GM23338 (cell line): ENCODE results near the gene GNA12. TPM values are rescaled to one million over a fixed set of nuclear protein-coding genes. Genes with fewer than 3 reads are reported as not detected.

Source experiments
- ATAC-seq: fragments of 200-7000 bp; cut with Tn5 transposase; 3 replicates; pipeline ENCODE4 v1.9.1; 2020
- DNase-seq: peaks from one replicate; pipeline ENCODE4 v3.0.0-alpha.2; 2015; ENCODE audit warnings: low spot score
- H2AFZ ChIP-seq: fragments of 200-600 bp; sonication (generic); 2 replicates; pipeline ENCODE4 v1.8.0; 2016; ENCODE audit warnings: antibody characterized with exemption, mild to moderate bottlenecking, moderate library complexity
- H3F3A ChIP-seq: fragments of 200-600 bp; sonication (generic); replicated peaks from 2 replicates; pipeline ENCODE4 v1.8.0; 2017; ENCODE audit warnings: antibody characterized with exemption, mixed run types, low read depth
- H3K27ac ChIP-seq: fragments of 200-600 bp; sonication (generic); 2 replicates; pipeline ENCODE4 v1.6.1; 2016; ENCODE audit warnings: low read depth
- H3K27me3 ChIP-seq: fragments of 200-600 bp; sonication (generic); 2 replicates; pipeline ENCODE4 v1.8.0; 2016; ENCODE audit warnings: mild to moderate bottlenecking, mixed run types, moderate library complexity; ENCODE audit not compliant: insufficient read depth
- H3K36me3 ChIP-seq: fragments of 200-600 bp; sonication (generic); 2 replicates; pipeline ENCODE4 v1.8.0; 2016; ENCODE audit warnings: mild to moderate bottlenecking; ENCODE audit not compliant: insufficient read depth
- H3K4me1 ChIP-seq: fragments of 200-600 bp; sonication (generic); 2 replicates; pipeline ENCODE4 v1.8.0; 2016; ENCODE audit warnings: mild to moderate bottlenecking, moderate library complexity; ENCODE audit not compliant: insufficient read depth
- H3K4me2 ChIP-seq: fragments of 200-600 bp; sonication (generic); 2 replicates; pipeline ENCODE4 v1.7.1; 2017; ENCODE audit warnings: mixed run types
- H3K4me3 ChIP-seq: fragments of 200-600 bp; sonication (generic); 2 replicates; pipeline ENCODE4 v1.6.1; 2016; ENCODE audit warnings: mixed run types
- H3K79me2 ChIP-seq: fragments of 200-600 bp; sonication (generic); replicated peaks from 2 replicates; pipeline ENCODE4 v1.8.0; 2017; ENCODE audit warnings: mild to moderate bottlenecking; ENCODE audit not compliant: insufficient read depth
- H3K9me2 ChIP-seq: fragments of 200-600 bp; sonication (generic); 2 replicates; pipeline ENCODE4 v1.8.0; 2017; ENCODE audit not compliant: insufficient read depth
- H4K20me1 ChIP-seq: fragments of 200-600 bp; sonication (generic); replicated peaks from 2 replicates; pipeline ENCODE4 v1.8.0; 2017; ENCODE audit warnings: mild to moderate bottlenecking; ENCODE audit not compliant: insufficient read depth
- H3K27ac Mint-ChIP-seq: 2 replicates; pipeline ENCODE4 v1.8.0; 2020; ENCODE audit warnings: inconsistent platforms, mild to moderate bottlenecking, moderate library complexity, mixed read lengths
- H3K27me3 Mint-ChIP-seq: 3 replicates; pipeline ENCODE4 v1.8.0; 2022; ENCODE audit warnings: low read depth, mild to moderate bottlenecking, moderate library complexity, mixed read lengths, inconsistent platforms; ENCODE audit not compliant: insufficient read depth, poor library complexity
- H3K36me3 Mint-ChIP-seq: 3 replicates; pipeline ENCODE4 v1.8.0; 2021; ENCODE audit warnings: low read depth, mild to moderate bottlenecking, inconsistent platforms, moderate library complexity, mixed read lengths
- H3K4me1 Mint-ChIP-seq: 3 replicates; pipeline ENCODE4 v1.8.0; 2020; ENCODE audit warnings: mild to moderate bottlenecking, inconsistent platforms, mixed read lengths
- H3K4me3 Mint-ChIP-seq: 3 replicates; pipeline ENCODE4 v1.8.0; 2021; ENCODE audit warnings: moderate library complexity, mild to moderate bottlenecking, inconsistent platforms, mixed read lengths
- H3K9me3 Mint-ChIP-seq: 3 replicates; pipeline ENCODE4 v1.8.0; 2020; ENCODE audit warnings: moderate library complexity, mild to moderate bottlenecking, inconsistent platforms, mixed read lengths
- CREB1 ChIP-seq: fragments of 250-450 bp; sonication (Bioruptor Pico); IDR thresholded peaks from 2 replicates; pipeline ENCODE4 v1.5.0; 2020; ENCODE audit warnings: low read depth, mild to moderate bottlenecking, moderate library complexity
- EZH2 ChIP-seq: fragments of 200-600 bp; sonication (generic); IDR thresholded peaks from one replicate; pipeline ENCODE4 v1.8.0; 2017; ENCODE audit warnings: antibody characterized with exemption, mild to moderate bottlenecking, low read depth; ENCODE audit not compliant: unreplicated experiment
- EZH2phosphoT487 ChIP-seq: fragments of 200-600 bp; sonication (generic); IDR thresholded peaks from one replicate; pipeline ENCODE4 v1.8.1; 2018; ENCODE audit warnings: antibody characterized with exemption; ENCODE audit not compliant: unreplicated experiment
- POLR2AphosphoS5 ChIP-seq: IDR thresholded peaks from 2 replicates; pipeline ENCODE4 v1.6.1; 2016; ENCODE audit warnings: antibody characterized with exemption, low read depth
- STAT1 ChIP-seq: IDR thresholded peaks from one replicate; pipeline ENCODE4 v1.6.1; 2016; ENCODE audit warnings: antibody characterized with exemption; ENCODE audit not compliant: unreplicated experiment
- ZNF114 ChIP-seq: fragments of 250-450 bp; sonication (Bioruptor Pico); IDR thresholded peaks from 2 replicates; pipeline ENCODE4 v1.5.0; 2020; ENCODE audit warnings: mild to moderate bottlenecking, moderate library complexity
- polyA plus RNA-seq: library from polyadenylated mRNA; unstranded; fragments of >200 nt; fragmentation: Nextera tagmentation; extraction: Ambion mirVana; gene quantifications from 2 replicates; pipeline ENCODE4 v1.2.1, GENCODE V29; 2016
- total RNA-seq: library from RNA; depleted of rRNA; stranded (reverse); fragments of >200 nt; shearing (Covaris generic); gene quantifications from 2 replicates; pipeline ENCODE4 v1.2.3, GENCODE V29; 2014
- TF ChIP-seq, protein P1 (sequence below): IDR thresholded peaks from 2 replicates; pipeline ENCODE4 v1.6.1; 2016; ENCODE audit warnings: antibody characterized with exemption
- TF ChIP-seq, protein P2 (sequence below): IDR thresholded peaks from one replicate; pipeline ENCODE4 v1.6.1; 2018; ENCODE audit warnings: antibody characterized with exemption; ENCODE audit not compliant: unreplicated experiment

GNA12 gene
- total and polyA plus RNA-seq, 2 experiments from 2014 or later, result 24.0 to 87.7 TPM

DNA sequence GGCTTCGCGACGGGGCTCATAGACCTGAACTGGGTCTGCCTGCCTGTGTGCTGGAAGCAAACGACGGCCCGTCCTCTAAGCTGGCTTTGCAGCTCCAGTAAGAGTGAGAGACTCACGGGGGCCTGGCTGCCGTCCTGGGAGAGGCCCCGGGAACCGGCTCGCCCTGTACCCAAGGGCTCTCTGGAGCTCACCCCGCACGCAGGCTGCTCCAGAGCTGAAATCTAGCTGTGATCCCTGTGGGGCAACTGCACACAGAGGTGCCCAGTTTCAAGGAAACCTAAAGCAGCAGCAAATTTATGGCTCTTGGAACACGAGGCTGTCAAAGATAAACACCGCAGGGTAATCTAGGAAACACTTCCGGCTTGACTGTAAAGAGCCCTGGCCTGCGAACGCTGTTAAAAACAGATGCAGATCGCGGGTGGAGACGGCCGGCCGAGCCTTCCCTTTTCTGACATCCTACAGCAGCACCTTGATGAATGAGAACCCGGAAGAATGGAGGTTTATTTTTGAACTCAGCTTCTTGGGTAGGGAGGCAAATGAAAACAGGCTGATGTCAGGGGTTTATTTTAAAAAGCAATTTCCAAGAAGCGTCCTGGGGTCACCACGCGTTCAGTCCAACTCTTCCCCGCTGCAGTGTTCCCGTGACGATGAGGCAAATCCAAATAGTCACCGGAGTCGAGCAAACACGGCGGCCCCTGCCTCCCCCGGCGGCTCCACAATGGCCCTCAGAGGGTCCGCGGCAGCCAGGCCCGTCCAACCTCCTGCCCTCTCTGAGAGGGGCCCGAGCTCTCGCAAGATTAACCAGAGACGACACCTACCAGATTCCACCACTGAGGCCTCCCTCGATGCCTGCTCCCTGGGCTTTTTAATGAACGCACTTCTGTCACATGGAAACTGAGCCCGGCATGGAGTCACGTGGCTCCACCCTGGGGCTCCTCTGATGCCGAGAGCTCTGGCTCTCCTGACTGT, 126.5 kb downstream of the GNA12 start (continued):
- TF ChIP-seq, protein P1, sequence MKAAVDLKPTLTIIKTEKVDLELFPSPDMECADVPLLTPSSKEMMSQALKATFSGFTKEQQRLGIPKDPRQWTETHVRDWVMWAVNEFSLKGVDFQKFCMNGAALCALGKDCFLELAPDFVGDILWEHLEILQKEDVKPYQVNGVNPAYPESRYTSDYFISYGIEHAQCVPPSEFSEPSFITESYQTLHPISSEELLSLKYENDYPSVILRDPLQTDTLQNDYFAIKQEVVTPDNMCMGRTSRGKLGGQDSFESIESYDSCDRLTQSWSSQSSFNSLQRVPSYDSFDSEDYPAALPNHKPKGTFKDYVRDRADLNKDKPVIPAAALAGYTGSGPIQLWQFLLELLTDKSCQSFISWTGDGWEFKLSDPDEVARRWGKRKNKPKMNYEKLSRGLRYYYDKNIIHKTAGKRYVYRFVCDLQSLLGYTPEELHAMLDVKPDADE, result no peak
- no peak for TF ChIP-seq POLR2AphosphoS5
- TF ChIP-seq, protein P2, sequence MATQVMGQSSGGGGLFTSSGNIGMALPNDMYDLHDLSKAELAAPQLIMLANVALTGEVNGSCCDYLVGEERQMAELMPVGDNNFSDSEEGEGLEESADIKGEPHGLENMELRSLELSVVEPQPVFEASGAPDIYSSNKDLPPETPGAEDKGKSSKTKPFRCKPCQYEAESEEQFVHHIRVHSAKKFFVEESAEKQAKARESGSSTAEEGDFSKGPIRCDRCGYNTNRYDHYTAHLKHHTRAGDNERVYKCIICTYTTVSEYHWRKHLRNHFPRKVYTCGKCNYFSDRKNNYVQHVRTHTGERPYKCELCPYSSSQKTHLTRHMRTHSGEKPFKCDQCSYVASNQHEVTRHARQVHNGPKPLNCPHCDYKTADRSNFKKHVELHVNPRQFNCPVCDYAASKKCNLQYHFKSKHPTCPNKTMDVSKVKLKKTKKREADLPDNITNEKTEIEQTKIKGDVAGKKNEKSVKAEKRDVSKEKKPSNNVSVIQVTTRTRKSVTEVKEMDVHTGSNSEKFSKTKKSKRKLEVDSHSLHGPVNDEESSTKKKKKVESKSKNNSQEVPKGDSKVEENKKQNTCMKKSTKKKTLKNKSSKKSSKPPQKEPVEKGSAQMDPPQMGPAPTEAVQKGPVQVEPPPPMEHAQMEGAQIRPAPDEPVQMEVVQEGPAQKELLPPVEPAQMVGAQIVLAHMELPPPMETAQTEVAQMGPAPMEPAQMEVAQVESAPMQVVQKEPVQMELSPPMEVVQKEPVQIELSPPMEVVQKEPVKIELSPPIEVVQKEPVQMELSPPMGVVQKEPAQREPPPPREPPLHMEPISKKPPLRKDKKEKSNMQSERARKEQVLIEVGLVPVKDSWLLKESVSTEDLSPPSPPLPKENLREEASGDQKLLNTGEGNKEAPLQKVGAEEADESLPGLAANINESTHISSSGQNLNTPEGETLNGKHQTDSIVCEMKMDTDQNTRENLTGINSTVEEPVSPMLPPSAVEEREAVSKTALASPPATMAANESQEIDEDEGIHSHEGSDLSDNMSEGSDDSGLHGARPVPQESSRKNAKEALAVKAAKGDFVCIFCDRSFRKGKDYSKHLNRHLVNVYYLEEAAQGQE, result no peak

DNA sequence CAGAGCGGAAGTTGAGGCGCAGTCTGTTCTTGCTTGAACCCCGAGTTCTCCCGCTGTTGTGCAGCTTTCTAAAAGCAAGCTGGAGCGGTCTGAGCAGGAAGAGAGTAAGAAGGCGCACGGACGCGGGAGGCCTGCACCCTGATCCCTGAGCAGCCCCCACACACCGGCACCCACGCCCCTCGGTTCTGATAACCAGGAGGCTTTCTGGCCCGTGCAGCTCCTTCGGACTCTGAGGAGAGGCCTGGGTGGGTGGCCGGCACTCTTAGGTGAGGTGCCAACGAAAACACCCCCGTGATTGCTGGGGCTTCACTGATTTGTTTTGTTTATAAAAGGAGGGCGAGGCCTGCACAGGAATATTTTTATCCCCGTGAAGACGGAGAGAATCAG, 127.2 kb downstream of the GNA12 start:
- peaks cover 18% of the 10 kb centered on the region for H3K4me1 Mint-ChIP-seq
- H3K36me3 Mint-ChIP-seq, result peaks cover 43% of the 10 kb centered on the region
- no peaks in the 10 kb centered on the region for H3K79me2 ChIP-seq
- 0 out of 2 replicates have a peak, but pooled peaks cover 4% of the 10 kb centered on the region for H3K36me3 ChIP-seq
- H2AFZ ChIP-seq, result no peak overlapping the region
- no peak for ATAC-seq
- H3K9me2 ChIP-seq, result no peaks in the 10 kb centered on the region
- no peak overlapping the region; the same call in 2 of the 3 replicates for H3K4me3 Mint-ChIP-seq
- H3K4me2 ChIP-seq, result no peak overlapping the region
- no peak for TF ChIP-seq CREB1
- TF ChIP-seq POLR2AphosphoS5, result no peak
- TF ChIP-seq EZH2phosphoT487, result no peak
- TF ChIP-seq STAT1, result no peak
- no peak for TF ChIP-seq EZH2
- no peaks in the 10 kb centered on the region for H3K27me3 ChIP-seq
- no peak overlapping the region for H3K4me3 ChIP-seq
- H3K27ac ChIP-seq, result no peak overlapping the region
- no peak for DNase-seq
- H4K20me1 ChIP-seq, result no peaks in the 10 kb centered on the region; the same call in none of the 2 replicates
- H3K4me1 ChIP-seq, result no peaks in the 10 kb centered on the region
- peaks cover 21% of the 10 kb centered on the region for H3K27me3 Mint-ChIP-seq
- no peaks in the 10 kb centered on the region for H3K9me3 Mint-ChIP-seq
- peaks cover 3% of the 10 kb centered on the region; the same call in 1 of the 2 replicates for H3F3A ChIP-seq
- no peak overlapping the region for H3K27ac Mint-ChIP-seq

- Histone ChIP-seq H3K4me3 (no peak overlapping the region), H3K27me3 (no peaks in the 10 kb centered on the region), H3K36me3 (0 out of 2 replicates have a peak, but pooled peaks cover 4% of the 10 kb centered on the region), H3K4me2 (no peak overlapping the region), H3K27ac (no peak overlapping the region), H2AFZ (no peak overlapping the region), H3K9me2 (no peaks in the 10 kb centered on the region), H3F3A (peaks cover 3% of the 10 kb centered on the region; the same call in 1 of the 2 replicates), H4K20me1 (no peaks in the 10 kb centered on the region; the same call in none of the 2 replicates), H3K79me2 (no peaks in the 10 kb centered on the region), H3K4me1 (no peaks in the 10 kb centered on the region)
- Mint-ChIP-seq H3K27ac (no peak overlapping the region), H3K4me3 (no peak overlapping the region; the same call in 2 of the 3 replicates), H3K4me1 (peaks cover 18% of the 10 kb centered on the region), H3K9me3 (no peaks in the 10 kb centered on the region), H3K27me3 (peaks cover 21% of the 10 kb centered on the region), H3K36me3 (peaks cover 43% of the 10 kb centered on the region)
- no peak for TF ChIP-seq EZH2
- TF ChIP-seq ZNF114 (CRISPR knock-in tag), result no peak
- ATAC-seq (no peak), DNase-seq (no peak)
Observed at GRCh38 chr7:2716488-2716887, 127.6 kb downstream of the GNA12 start.
